Endothelial cell of umbilical vein (primary cell): ENCODE data around the gene IKZF5. TPM values are rescaled to one million over a fixed set of nuclear protein-coding genes. Genes with fewer than 3 reads are reported as not detected.

Experiments
- BruUV-seq: library from RNA; stranded (reverse); fragments of 400-500 nt; replicated peaks from 2 replicates; lab custom pipeline; 2021; lab: Mats Ljungman, UMichigan
- CTCF ChIA-PET: fragments of 300-600, 350-600 bp; sonication (Branson Sonifier 250); formaldehyde crosslinking; loops from one replicate; lab custom pipeline; 2021; ENCODE audit warnings: antibody characterized with exemption, inconsistent platforms; lab: Charles Lee
- POLR2A ChIA-PET: fragments of 300-600, 350-600 bp; sonication (Branson Sonifier 250); formaldehyde crosslinking; loops from one replicate; lab custom pipeline; 2021; ENCODE audit warnings: antibody characterized with exemption, inconsistent platforms; lab: Charles Lee
- DNase-seq: peaks from one replicate; pipeline ENCODE4 v3.0.0-alpha.2; 2011; ENCODE audit warnings: low read depth, low spot score
- FAIRE-seq: peaks from 2 replicates; lab custom pipeline; 2011; peaks lifted over from hg19 to GRCh38; lab: Jason Lieb, UNC
- H2AFZ ChIP-seq: 2 replicates; pipeline ENCODE4 v1.6.0; 2012; ENCODE audit warnings: low read depth, low read length, control low read depth, inconsistent platforms
- H3K27ac ChIP-seq: 2 replicates; pipeline ENCODE4 v1.5.1; 2011; ENCODE audit warnings: low read depth, mild to moderate bottlenecking, control low read depth, low read length, moderate library complexity; ENCODE audit not compliant: insufficient read depth
- H3K27me3 ChIP-seq, 2 experiments: 2 replicates each; pipeline versions ENCODE4 v1.6.0 to v1.6.1; 2011; ENCODE audit warnings: low read length in 2 of 2, mixed read lengths in 1 of 2; ENCODE audit not compliant: control insufficient read depth in 2 of 2, insufficient read depth in 2 of 2
- H3K36me3 ChIP-seq, 2 experiments: 2 replicates in 1 of 2; 3 replicates in 1 of 2; pipeline ENCODE4 v1.5.1; 2011; ENCODE audit warnings: low read length in 2 of 2, mild to moderate bottlenecking in 1 of 2, moderate library complexity in 1 of 2; ENCODE audit not compliant: control insufficient read depth in 2 of 2, insufficient read depth in 2 of 2; ENCODE audit errors: extremely low read depth in 1 of 2
- H3K4me1 ChIP-seq: 3 replicates; pipeline ENCODE4 v1.5.1; 2011; ENCODE audit warnings: mild to moderate bottlenecking, low read length; ENCODE audit not compliant: control insufficient read depth, insufficient read depth; ENCODE audit errors: extremely low read depth
- H3K4me2 ChIP-seq: 2 replicates; pipeline ENCODE4 v1.6.1; 2011; ENCODE audit warnings: low read length, control low read depth, mixed read lengths; ENCODE audit not compliant: insufficient read depth
- H3K4me3 ChIP-seq, 3 experiments: fragments of 200-600 bp in 1 of 3; sonication (generic), shearing (Covaris generic) in 1 of 3; replicated peaks in 1 of 3; 2 replicates each; pipeline ENCODE4 v1.5.1; 2011 to 2016; ENCODE audit warnings: control low read depth in 3 of 3, low read length in 3 of 3, mild to moderate bottlenecking in 2 of 3, inconsistent platforms in 1 of 3, low read depth in 1 of 3, moderate library complexity in 1 of 3; ENCODE audit not compliant: insufficient read depth in 1 of 3
- H3K79me2 ChIP-seq: 2 replicates; pipeline ENCODE4 v1.6.0; 2012; ENCODE audit warnings: low read length, inconsistent platforms; ENCODE audit not compliant: control insufficient read depth, insufficient read depth
- H3K9ac ChIP-seq: replicated peaks from 2 replicates; pipeline ENCODE3; 2011; ENCODE audit warnings: low read length, control low read depth; ENCODE audit not compliant: insufficient read depth; ENCODE audit errors: extremely low read depth
- H3K9me1 ChIP-seq: replicated peaks from 3 replicates; pipeline ENCODE4 v1.6.0; 2011; ENCODE audit warnings: mild to moderate bottlenecking, low read length; ENCODE audit not compliant: control insufficient read depth, insufficient read depth; ENCODE audit errors: extremely low read depth
- H3K9me3 ChIP-seq: replicated peaks from 2 replicates; pipeline ENCODE4 v1.5.1; 2012; ENCODE audit warnings: low read length, inconsistent platforms; ENCODE audit not compliant: control insufficient read depth, insufficient read depth
- H4K20me1 ChIP-seq: replicated peaks from 2 replicates; pipeline ENCODE3; 2011; ENCODE audit warnings: mild to moderate bottlenecking, low read length; ENCODE audit not compliant: control insufficient read depth, insufficient read depth; ENCODE audit errors: extremely low read depth
- CTCF ChIP-seq, 2 donors: IDR thresholded peaks; 1 replicate in 1 of 2; 2 replicates in 1 of 2; pipeline ENCODE4 v1.5.1; 2011; ENCODE audit warnings: low read length in 2 of 2, mild to moderate bottlenecking in 2 of 2, moderate library complexity in 2 of 2, control low read depth in 1 of 2, inconsistent platforms in 1 of 2, low read depth in 1 of 2; ENCODE audit not compliant: insufficient read depth in 1 of 2; ENCODE audit errors: extremely low read depth in 1 of 2
- EZH2 ChIP-seq: IDR thresholded peaks from 2 replicates; pipeline ENCODE4 v1.6.1; 2012; ENCODE audit warnings: borderline replicate concordance, low read depth, mild to moderate bottlenecking, moderate library complexity, low read length, inconsistent platforms; ENCODE audit not compliant: severe bottlenecking
- FOS ChIP-seq: IDR thresholded peaks from 2 replicates; pipeline ENCODE4 v1.6.1; 2011; ENCODE audit warnings: mild to moderate bottlenecking, low read length, moderate library complexity, borderline replicate concordance; ENCODE audit not compliant: insufficient read depth
- GATA2 ChIP-seq: IDR thresholded peaks from 2 replicates; pipeline ENCODE4 v1.7.0; 2011; ENCODE audit warnings: low read depth, mild to moderate bottlenecking, moderate library complexity, mixed read lengths, low read length; ENCODE audit not compliant: insufficient read length, insufficient read depth
- JUN ChIP-seq: IDR thresholded peaks from 2 replicates; pipeline ENCODE4 v1.6.1; 2011; ENCODE audit warnings: borderline replicate concordance, low read depth; ENCODE audit not compliant: insufficient read length, insufficient read depth
- MAX ChIP-seq: IDR thresholded peaks from 2 replicates; pipeline ENCODE4 v1.6.1; 2011; ENCODE audit not compliant: insufficient read depth, insufficient read length
- MYC ChIP-seq: IDR thresholded peaks from one replicate; pipeline ENCODE4 v1.6.1; 2011; ENCODE audit warnings: mild to moderate bottlenecking, low read depth, low read length
- POLR2A ChIP-seq: IDR thresholded peaks from 2 replicates; pipeline ENCODE4 v1.6.1; 2012; ENCODE audit warnings: low read depth, mild to moderate bottlenecking, control low read depth, low read length
- POLR2AphosphoS5 ChIP-seq: IDR thresholded peaks from 2 replicates; pipeline ENCODE4 v1.6.1; 2012; ENCODE audit warnings: low read depth, mild to moderate bottlenecking, control low read depth, low read length, moderate library complexity; ENCODE audit not compliant: insufficient read depth
- dilution Hi-C: fragments of 300-500 bp; cut with MboI; formaldehyde crosslinking; loops from one replicate; pipeline ENCODE4 v1.15.0; 2019; ENCODE audit warnings: low sequenced_read_pairs; ENCODE audit not compliant: extremely low pct_ligation_motif_present
- intact Hi-C: fragments of 100-400 bp; cut with micrococcal nuclease; formaldehyde crosslinking; loops from one replicate; pipeline ENCODE4 v1.10.0; 2022
- polyA plus RNA-seq, 4 experiments: library from polyadenylated mRNA; depleted of rRNA in 3 of 4; stranded (reverse) in 3 of 4; unstranded in 1 of 4; fragments of >200 nt; gene quantifications; 2 replicates each; pipeline versions ENCODE4 v1.2.1 to v1.2.3, GENCODE V29; 2011 to 2012; ENCODE audit warnings: missing spikeins in 1 of 4
- total RNA-seq: library from RNA; stranded (reverse); gene quantifications from 2 replicates; pipeline ENCODE4 v1.2.3, GENCODE V29; 2021

Gene IKZF5
- total and polyA plus RNA-seq, 2 donors (not counting 3 experiments of a cell fraction or from before 2014, with no cell fraction given): 7.1 to 10.3 TPM

DNA sequence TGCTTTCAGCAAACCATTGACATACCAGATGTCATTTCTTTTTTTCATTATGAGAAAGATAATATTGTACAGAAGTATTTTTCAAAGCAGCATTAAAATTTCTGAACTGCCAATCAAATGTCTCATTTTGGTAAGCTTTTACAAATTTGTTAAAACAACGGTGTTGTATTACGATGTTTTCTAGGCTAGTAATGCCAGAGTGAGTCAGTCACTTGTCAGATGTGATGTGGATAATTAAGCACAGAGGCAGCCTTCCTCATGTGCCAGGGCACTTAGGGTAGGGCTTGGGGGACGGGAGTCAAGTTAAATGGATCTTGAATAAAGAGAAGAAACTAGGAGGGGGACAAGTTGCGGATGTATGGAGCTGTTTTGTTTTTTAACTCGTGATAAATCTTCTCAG, 18.3 kb downstream of the IKZF5 start:
- no peak overlapping the region for H3K4me3 ChIP-seq
- no TSS peak for BruUV-seq
- H3K9ac ChIP-seq: no peak overlapping the region
- dilution Hi-C loops: no loop called here
- no peaks in the 10 kb centered on the region for H3K9me3 ChIP-seq
- no peaks in the 10 kb centered on the region for H3K79me2 ChIP-seq
- intact Hi-C loops: no loop called here
- no peak overlapping the region for H2AFZ ChIP-seq
- DNase-seq (no peak), FAIRE-seq (no peak)
- H3K27ac ChIP-seq: no peak overlapping the region
- H3K27me3 ChIP-seq: no peaks in the 10 kb centered on the region
- no peak for TF ChIP-seq MYC
- no peak for TF ChIP-seq JUN
- TF ChIP-seq CTCF (IDR thresholded peaks at IDR 0.05; ENCODE audit: extremely low read depth in 1 of 2, insufficient read depth in 1 of 2, low read depth in 1 of 2, low read length in 2 of 2): no peak
- no peak for TF ChIP-seq POLR2AphosphoS5
- no peak for TF ChIP-seq MAX
- TF ChIP-seq GATA2: no peak
- no peak for TF ChIP-seq EZH2
- no peak for TF ChIP-seq FOS
- TF ChIP-seq POLR2A: no peak
- no peak overlapping the region for H3K4me2 ChIP-seq
- no peaks in the 10 kb centered on the region for H4K20me1 ChIP-seq
- H3K9me1 ChIP-seq: no peaks in the 10 kb centered on the region
- H3K36me3 ChIP-seq: peaks cover 4% of the 10 kb centered on the region in 2 experiments
- CTCF ChIA-PET: interaction anchor here (2.2 kb wide), 1 partner anchor 10 kb away, joined by 8 read pairs; the partner anchor contains the start of gene PSTK
- POLR2A ChIA-PET: no interaction called here
- H3K4me1 ChIP-seq: no peaks in the 10 kb centered on the region
